Esophagus muscularis mucosa (tissue), 4 donors: ENCODE results near the gene NEDD9. TPM values are rescaled to one million over a fixed set of nuclear protein-coding genes. Genes with fewer than 3 reads are reported as not detected.

Source experiments
- DNase-seq: peaks from one replicate; pipeline ENCODE4 v3.0.0-alpha.2; 2017; ENCODE audit errors: extremely low spot score
- H3K27ac ChIP-seq, 4 donors: fragments of 200-600 bp; sonication (generic); replicated peaks in 1 of 4; 1 replicate in 3 of 4; 2 replicates in 1 of 4; pipeline ENCODE4 v1.5.1; 2016 to 2019; ENCODE audit warnings: mild to moderate bottlenecking in 1 of 4
- H3K27me3 ChIP-seq, 4 donors: fragments of 200-600 bp; sonication (generic); one replicate each; pipeline versions ENCODE4 v1.5.1 to v1.6.0; 2016 to 2019
- H3K36me3 ChIP-seq, 4 donors: fragments of 200-600 bp; sonication (generic); one replicate each; pipeline ENCODE4 v1.5.1; 2016 to 2019
- H3K4me1 ChIP-seq, 4 donors: fragments of 200-600 bp; sonication (generic); one replicate each; pipeline ENCODE4 v1.5.1; 2016 to 2019
- H3K4me3 ChIP-seq, 4 donors: fragments of 200-600 bp; sonication (generic); 1 replicate in 2 of 4; 2 replicates in 2 of 4; pipeline ENCODE4 v1.5.1; 2016 to 2019; ENCODE audit warnings: mild to moderate bottlenecking in 4 of 4, moderate library complexity in 1 of 4
- H3K9me3 ChIP-seq, 4 donors: fragments of 200-600 bp; sonication (generic); 1 replicate in 3 of 4; 2 replicates in 1 of 4; pipeline ENCODE4 v1.5.1; 2016 to 2019
- EP300 ChIP-seq: sonication (generic); formaldehyde crosslinking; IDR thresholded peaks from one replicate; pipeline ENCODE4 v1.6.1; 2017; ENCODE audit warnings: antibody characterized with exemption
- POLR2A ChIP-seq: fragments of 450-650 bp; IDR thresholded peaks from one replicate; pipeline ENCODE4 v1.6.1; 2017; ENCODE audit warnings: antibody characterized with exemption, moderate library complexity, mild to moderate bottlenecking, low read depth
- POLR2AphosphoS5 ChIP-seq, 2 donors: sonication (generic); formaldehyde crosslinking; IDR thresholded peaks; one replicate each; pipeline ENCODE4 v1.6.1; 2017; ENCODE audit warnings: antibody characterized with exemption in 2 of 2
- WGBS: methylation state at CpG from one replicate; pipeline ENCODE4 v1.1.5; 2018; 5-methylcytosine and 5-hydroxymethylcytosine counted together
- intact Hi-C: fragments of 100-400 bp; cut with DNase I; formaldehyde crosslinking; loops from one replicate; pipeline ENCODE4 v1.15.1; 2023
- total RNA-seq, 4 donors: library from RNA; depleted of rRNA; stranded (reverse); fragments of >200 nt; gene quantifications; one replicate each; pipeline versions ENCODE4 v1.1.0 to v1.2.1, GENCODE V29; 2016
- TF ChIP-seq, protein P1 (sequence below), 3 experiments: fragments of 200-600 bp in 2 of 3; fragments of 450-650 bp in 1 of 3; sonication (generic) in 2 of 3; IDR thresholded peaks; one replicate each; pipeline ENCODE4 v1.5.1; 2017 to 2019; ENCODE audit warnings: antibody characterized with exemption in 3 of 3, mild to moderate bottlenecking in 2 of 3, moderate library complexity in 1 of 3

The NEDD9 gene
- total RNA-seq, 4 donors from 2014 or later, result 18.3 to 47.2 (median 32.9) TPM

DNA sequence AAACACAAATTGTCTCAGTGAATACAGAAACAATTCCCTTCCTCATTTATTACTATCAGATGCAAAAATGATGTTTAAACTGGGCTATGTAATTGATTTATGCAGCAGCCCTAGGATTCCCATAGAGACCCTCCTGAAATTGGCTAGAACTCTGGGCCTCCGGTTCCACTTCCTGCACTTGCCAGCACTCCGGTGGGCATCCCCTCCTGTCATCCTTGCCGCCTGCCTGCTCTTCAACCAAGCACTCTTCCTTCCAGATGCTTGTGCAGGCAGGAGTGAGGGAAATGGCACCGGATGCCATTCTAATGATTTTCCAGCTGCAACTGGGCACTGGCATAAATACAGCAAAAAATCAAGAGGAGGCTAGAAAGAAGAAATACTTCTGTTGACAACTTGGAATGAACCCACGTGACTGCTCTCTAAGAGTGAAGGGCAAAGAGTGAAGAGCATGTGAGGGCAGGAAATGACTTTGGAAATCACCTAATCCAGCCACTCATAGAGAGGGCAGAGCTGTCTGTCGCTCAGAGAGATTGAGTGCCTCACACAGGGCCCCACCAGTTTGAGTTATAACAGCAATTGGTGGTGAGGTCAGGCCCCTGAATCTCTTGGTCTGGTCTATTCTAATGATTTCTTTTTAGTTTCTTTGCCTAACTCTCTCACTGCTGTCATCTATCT, 3.7 kb upstream of the NEDD9 start:
- Histone ChIP-seq H3K4me1 (peaks cover 0 to 29% (median 25%) of the 10 kb centered on the region in 4 donors), H3K27me3 (no peaks in the 10 kb centered on the region)

DNA sequence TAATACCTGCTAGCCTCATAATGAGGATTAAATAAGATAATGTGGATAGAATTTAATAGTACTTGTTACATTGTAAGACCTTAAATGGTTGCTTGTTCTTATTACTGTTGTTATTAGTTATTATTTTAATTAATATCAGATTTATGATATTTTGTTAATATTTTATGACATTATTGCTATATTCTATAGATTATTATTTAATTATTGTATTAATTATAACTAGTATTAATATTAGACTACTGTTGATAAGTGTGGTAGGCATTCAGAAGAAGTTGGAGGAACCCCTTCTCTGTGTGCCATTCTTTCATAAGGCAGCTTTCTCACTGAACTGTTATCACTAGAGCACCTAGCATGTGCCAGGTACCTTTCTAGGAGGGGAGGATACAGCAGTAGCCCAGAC, 2.6 kb upstream of the NEDD9 start:
- TF ChIP-seq, protein P1, sequence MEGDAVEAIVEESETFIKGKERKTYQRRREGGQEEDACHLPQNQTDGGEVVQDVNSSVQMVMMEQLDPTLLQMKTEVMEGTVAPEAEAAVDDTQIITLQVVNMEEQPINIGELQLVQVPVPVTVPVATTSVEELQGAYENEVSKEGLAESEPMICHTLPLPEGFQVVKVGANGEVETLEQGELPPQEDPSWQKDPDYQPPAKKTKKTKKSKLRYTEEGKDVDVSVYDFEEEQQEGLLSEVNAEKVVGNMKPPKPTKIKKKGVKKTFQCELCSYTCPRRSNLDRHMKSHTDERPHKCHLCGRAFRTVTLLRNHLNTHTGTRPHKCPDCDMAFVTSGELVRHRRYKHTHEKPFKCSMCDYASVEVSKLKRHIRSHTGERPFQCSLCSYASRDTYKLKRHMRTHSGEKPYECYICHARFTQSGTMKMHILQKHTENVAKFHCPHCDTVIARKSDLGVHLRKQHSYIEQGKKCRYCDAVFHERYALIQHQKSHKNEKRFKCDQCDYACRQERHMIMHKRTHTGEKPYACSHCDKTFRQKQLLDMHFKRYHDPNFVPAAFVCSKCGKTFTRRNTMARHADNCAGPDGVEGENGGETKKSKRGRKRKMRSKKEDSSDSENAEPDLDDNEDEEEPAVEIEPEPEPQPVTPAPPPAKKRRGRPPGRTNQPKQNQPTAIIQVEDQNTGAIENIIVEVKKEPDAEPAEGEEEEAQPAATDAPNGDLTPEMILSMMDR (IDR thresholded peaks at IDR 0.05), result no peak
- TF ChIP-seq POLR2A (no peak), EP300 (no peak), POLR2AphosphoS5 (IDR thresholded peaks at IDR 0.05) (no peak)
- H3K4me1 ChIP-seq, result peaks cover 0 to 32% (median 26%) of the 10 kb centered on the region in 4 donors
- no peaks in the 10 kb centered on the region for H3K36me3 ChIP-seq
- intact Hi-C loops, result loop anchor here (5.0 kb wide), 1 partner anchor 257 kb away; no protein-coding TSS in a partner anchor
- H3K27ac ChIP-seq, result no peak overlapping the region
- H3K27me3 ChIP-seq, result no peaks in the 10 kb centered on the region
- no peak for DNase-seq
- no peak overlapping the region for H3K4me3 ChIP-seq
- no peaks in the 10 kb centered on the region for H3K9me3 ChIP-seq

More for the DNA sequence above, 3.7 kb upstream of the NEDD9 start:
- no peaks in the 10 kb centered on the region for H3K36me3 ChIP-seq
- no peak for DNase-seq
- intact Hi-C loops, result loop anchor here (5.0 kb wide), 1 partner anchor 256 kb away; no protein-coding TSS in a partner anchor
- H3K27ac ChIP-seq, result no peak overlapping the region
- H3K4me3 ChIP-seq, result no peak overlapping the region
- 53% methylated on average over 6 of the region's 6 CpGs for WGBS
- TF ChIP-seq, protein P1 (IDR thresholded peaks at IDR 0.05), result no peak
- no peak for TF ChIP-seq POLR2AphosphoS5 (IDR thresholded peaks at IDR 0.05)
- no peak for TF ChIP-seq EP300
- TF ChIP-seq POLR2A, result no peak
- no peaks in the 10 kb centered on the region for H3K9me3 ChIP-seq

DNA sequence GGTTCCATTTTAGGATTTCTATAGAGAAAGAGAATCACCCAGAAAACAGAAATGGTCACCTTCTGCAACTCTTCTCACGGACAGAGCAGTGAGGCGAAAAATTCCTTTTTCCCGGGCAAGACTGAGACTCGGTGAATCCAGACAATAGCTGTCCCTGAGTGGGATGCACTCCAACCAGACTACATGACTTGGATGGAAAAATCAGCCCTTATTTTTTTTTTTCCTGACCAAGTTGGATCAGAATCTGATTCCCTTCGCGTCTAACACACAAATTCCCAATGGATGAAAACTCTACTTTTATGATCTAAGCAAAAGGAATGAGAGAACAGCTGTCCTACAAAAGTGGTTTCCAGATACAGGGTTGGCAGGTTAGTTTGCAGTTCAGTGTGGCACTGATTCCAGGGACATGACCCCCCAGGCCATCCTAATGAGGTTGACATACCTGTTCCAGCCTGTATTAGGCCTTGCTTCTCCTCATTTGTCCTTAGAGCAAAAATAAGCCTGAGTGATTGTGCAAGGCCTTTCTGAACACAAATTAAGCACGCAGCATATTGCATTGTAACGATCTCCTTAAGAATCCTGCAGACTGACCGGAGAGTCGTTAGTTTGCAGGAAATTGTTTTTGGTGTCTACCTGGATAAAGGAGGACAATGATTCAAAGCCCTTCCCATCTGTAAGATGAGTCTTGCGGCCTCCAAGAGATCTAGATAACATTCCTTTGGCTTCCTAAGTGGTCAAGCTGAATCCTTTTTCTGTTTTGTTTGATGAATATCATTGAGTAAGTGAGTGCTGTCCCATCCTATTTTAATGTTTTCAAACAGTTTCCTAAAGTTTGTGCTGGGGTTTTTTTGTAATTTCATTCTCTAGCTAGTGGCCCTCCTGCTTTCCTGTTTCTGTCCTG, 1.5 kb upstream of the NEDD9 start:
- H3K9me3 ChIP-seq, result no peaks in the 10 kb centered on the region
- intact Hi-C loops, result no loop called here
- H3K4me3 ChIP-seq, result no peak overlapping the region
- no peaks in the 10 kb centered on the region for H3K27me3 ChIP-seq
- H3K4me1 ChIP-seq, result peaks cover 0 to 32% (median 26%) of the 10 kb centered on the region in 4 donors
- H3K36me3 ChIP-seq, result no peaks in the 10 kb centered on the region
- WGBS, result 89% methylated on average over 9 of the region's 11 CpGs
- H3K27ac ChIP-seq, result peak overlapping the region; percentile 85 to 89 (median 88)
- no peak for DNase-seq
- TF ChIP-seq POLR2A (no peak), EP300 (no peak), POLR2AphosphoS5 (IDR thresholded peaks at IDR 0.05) (no peak)
- TF ChIP-seq, protein P1 (IDR thresholded peaks at IDR 0.05), result no peak

DNA sequence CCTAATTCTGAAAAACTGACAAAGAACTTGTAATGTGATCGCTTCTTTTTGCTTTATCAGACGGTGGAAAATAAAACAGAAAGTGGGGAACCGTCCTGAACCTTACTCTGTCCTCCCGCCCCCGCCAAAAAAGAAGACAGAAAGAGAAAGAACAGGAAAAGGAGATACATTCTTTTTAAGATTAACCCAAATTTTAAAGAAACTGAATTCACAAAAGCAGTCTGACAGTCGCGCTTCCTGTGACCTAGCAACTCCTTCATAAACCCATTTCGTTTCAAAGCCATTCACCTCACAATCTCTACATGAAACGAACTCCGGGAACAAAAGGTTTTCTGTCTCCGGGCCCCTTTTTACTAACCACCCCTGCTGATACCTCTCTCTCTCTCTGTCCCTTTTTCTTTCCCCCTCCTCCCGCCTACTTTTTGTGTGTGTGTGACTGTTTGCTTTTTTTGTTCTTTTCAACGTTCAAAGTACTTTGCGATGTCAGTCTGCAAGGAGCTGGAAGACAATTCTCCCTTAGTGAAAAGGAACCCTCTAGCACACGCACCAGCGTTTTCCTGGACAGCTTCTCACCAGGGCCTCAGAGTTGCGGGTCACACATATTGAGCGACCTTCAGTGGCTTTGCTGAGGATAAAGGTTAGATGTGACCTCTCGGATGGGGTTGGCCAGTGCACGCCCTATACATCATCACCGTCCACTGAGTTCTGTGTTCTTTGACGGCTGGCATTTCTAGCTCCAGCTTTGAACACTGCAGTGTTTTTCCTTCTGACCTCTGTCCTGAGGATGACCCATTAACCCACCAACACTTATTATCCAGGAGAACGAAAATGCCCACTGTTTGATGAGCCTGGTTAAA, 530 bp upstream of the NEDD9 start:
- no peak for DNase-seq
- intact Hi-C loops, result no loop called here
- 14% methylated on average over 23 of the region's 23 CpGs for WGBS

More for the DNA sequence above, 530 bp upstream of the NEDD9 start:
- Histone ChIP-seq H3K4me1 (peaks cover 0 to 32% (median 26%) of the 10 kb centered on the region in 4 donors), H3K4me3 (peak overlapping the region; percentile 59 to 77 (median 72)), H3K9me3 (no peaks in the 10 kb centered on the region), H3K36me3 (no peaks in the 10 kb centered on the region), H3K27ac (peak overlapping the region; percentile 85 to 89 (median 88)), H3K27me3 (no peaks in the 10 kb centered on the region)
- no peak for TF ChIP-seq POLR2A
- TF ChIP-seq, protein P1 (IDR thresholded peaks at IDR 0.05), result no peak
- TF ChIP-seq POLR2AphosphoS5 (IDR thresholded peaks at IDR 0.05), result no peak
- TF ChIP-seq EP300, result no peak
